Neural crest cell (in vitro differentiated cells): ENCODE data around the gene ARF4. TPM values are rescaled to one million over a fixed set of nuclear protein-coding genes. Genes with fewer than 3 reads are reported as not detected.

ENCODE experiments used
- DNase-seq: peaks from one replicate; pipeline ENCODE4 v3.0.0; 2021; ENCODE audit warnings: low read depth, mixed read lengths, low spot score
- H3K27ac Mint-ChIP-seq: one replicate; pipeline ENCODE4 v1.8.0; 2021; ENCODE audit warnings: mild to moderate bottlenecking, mixed read lengths; ENCODE audit not compliant: unreplicated experiment
- H3K27me3 Mint-ChIP-seq: 2 replicates; pipeline ENCODE4 v1.8.0; 2021; ENCODE audit warnings: low read depth, mild to moderate bottlenecking, mixed read lengths
- H3K36me3 Mint-ChIP-seq: 2 replicates; pipeline ENCODE4 v1.8.0; 2021; ENCODE audit warnings: low read depth, mild to moderate bottlenecking, mixed read lengths
- H3K4me1 Mint-ChIP-seq: 2 replicates; pipeline ENCODE4 v1.8.0; 2021; ENCODE audit warnings: mixed read lengths
- H3K4me3 Mint-ChIP-seq: one replicate; pipeline ENCODE4 v1.8.0; 2021; ENCODE audit warnings: mild to moderate bottlenecking, mixed read lengths
- H3K9me3 Mint-ChIP-seq: 2 replicates; pipeline ENCODE4 v1.8.0; 2021; ENCODE audit warnings: mixed read lengths
- total RNA-seq: library from RNA; stranded (reverse); gene quantifications from 2 replicates; pipeline ENCODE4 v1.2.1, GENCODE V29; 2021
- TF ChIP-seq, protein P1 (sequence below): fragments of 200-600 bp; sonication (generic); conservative IDR thresholded peaks from 2 replicates; pipeline ENCODE4 v1.5.0; 2021; ENCODE audit warnings: antibody characterized with exemption, mild to moderate bottlenecking

Gene ARF4
- total RNA-seq, 1 donor from 2014 or later: 113 TPM

DNA sequence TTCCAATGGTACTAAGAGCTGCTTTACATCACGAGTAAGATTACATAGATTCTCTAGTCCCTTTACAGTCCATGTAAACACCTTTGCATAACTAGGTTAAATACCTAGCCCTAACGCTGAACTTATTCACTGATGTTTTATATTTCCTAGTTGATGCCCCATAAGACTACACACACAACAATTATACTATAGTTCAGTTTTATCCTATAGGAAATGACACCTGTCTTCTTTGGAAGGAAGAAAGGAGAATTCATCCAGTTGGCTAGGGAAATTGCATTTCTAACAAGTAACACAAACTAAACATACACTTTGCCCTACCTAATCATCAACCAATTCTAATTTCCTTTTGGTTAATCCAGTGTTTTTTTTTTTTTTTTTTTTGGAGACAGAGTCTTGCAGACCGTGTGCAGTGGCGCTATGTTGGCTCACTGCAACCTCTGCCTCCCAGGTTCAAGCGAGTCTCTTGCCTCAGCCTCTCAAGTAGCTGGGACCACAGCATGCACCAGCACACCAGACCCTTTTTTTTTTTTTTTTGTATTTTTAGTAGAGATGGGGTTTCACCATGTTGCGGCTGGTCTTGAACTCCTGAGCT lies 27.2 kb downstream of the ARF4 start:
- Mint-ChIP-seq H3K4me3 (no peak overlapping the region), H3K9me3 (no peaks in the 10 kb centered on the region), H3K4me1 (no peaks in the 10 kb centered on the region), H3K27ac (no peak overlapping the region), H3K27me3 (no peaks in the 10 kb centered on the region), H3K36me3 (peaks cover 9% of the 10 kb centered on the region)
- TF ChIP-seq, protein P1, sequence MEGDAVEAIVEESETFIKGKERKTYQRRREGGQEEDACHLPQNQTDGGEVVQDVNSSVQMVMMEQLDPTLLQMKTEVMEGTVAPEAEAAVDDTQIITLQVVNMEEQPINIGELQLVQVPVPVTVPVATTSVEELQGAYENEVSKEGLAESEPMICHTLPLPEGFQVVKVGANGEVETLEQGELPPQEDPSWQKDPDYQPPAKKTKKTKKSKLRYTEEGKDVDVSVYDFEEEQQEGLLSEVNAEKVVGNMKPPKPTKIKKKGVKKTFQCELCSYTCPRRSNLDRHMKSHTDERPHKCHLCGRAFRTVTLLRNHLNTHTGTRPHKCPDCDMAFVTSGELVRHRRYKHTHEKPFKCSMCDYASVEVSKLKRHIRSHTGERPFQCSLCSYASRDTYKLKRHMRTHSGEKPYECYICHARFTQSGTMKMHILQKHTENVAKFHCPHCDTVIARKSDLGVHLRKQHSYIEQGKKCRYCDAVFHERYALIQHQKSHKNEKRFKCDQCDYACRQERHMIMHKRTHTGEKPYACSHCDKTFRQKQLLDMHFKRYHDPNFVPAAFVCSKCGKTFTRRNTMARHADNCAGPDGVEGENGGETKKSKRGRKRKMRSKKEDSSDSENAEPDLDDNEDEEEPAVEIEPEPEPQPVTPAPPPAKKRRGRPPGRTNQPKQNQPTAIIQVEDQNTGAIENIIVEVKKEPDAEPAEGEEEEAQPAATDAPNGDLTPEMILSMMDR: no peak
- DNase-seq: no peak

DNA sequence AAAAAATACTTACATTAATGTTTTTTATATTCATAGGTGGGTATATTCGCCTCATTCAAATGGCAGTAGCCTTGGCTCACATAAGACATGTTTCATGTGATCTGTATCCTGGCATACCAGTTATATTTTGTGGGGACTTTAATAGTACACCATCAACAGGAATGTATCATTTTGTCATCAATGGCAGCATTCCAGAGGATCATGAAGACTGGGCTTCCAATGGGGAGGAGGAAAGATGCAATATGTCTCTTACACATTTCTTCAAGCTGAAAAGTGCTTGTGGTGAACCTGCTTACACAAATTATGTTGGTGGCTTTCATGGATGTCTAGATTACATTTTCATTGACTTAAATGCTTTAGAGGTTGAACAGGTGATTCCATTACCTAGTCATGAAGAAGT lies 37.6 kb downstream of the ARF4 start:
- H3K36me3 Mint-ChIP-seq: peaks cover 8% of the 10 kb centered on the region
- no peak for DNase-seq
- H3K9me3 Mint-ChIP-seq: no peaks in the 10 kb centered on the region
- peak overlapping the region; percentile 25 for H3K4me3 Mint-ChIP-seq
- no peaks in the 10 kb centered on the region for H3K27me3 Mint-ChIP-seq
- TF ChIP-seq, protein P1: no peak
- peaks cover 34% of the 10 kb centered on the region for H3K4me1 Mint-ChIP-seq
- H3K27ac Mint-ChIP-seq: no peak overlapping the region

DNA sequence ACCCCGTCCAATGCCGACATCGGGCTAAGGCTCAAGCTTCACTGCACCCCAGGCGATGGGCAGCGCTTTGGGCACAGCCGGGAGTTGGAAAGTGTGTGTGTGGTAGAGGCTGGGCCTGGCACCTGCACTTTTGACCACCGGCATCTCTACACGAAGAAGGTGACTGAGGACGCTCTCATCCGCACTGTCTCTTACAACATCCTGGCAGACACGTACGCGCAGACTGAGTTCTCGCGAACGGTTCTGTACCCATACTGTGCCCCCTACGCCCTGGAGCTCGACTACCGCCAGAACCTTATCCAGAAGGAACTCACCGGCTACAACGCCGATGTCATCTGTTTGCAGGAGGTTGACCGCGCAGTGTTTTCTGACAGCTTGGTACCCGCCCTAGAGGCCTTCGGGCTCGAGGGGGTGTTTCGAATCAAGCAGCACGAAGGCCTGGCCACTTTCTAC lies 40.0 kb downstream of the ARF4 start:
- H3K27ac Mint-ChIP-seq: peak overlapping the region; percentile 27
- TF ChIP-seq, protein P1: no peak
- H3K9me3 Mint-ChIP-seq: no peaks in the 10 kb centered on the region
- H3K27me3 Mint-ChIP-seq: no peaks in the 10 kb centered on the region
- peaks cover 34% of the 10 kb centered on the region for H3K4me1 Mint-ChIP-seq
- peak overlapping the region; percentile 85 for H3K4me3 Mint-ChIP-seq
- H3K36me3 Mint-ChIP-seq: peaks cover 6% of the 10 kb centered on the region
- DNase-seq: no peak

DNA sequence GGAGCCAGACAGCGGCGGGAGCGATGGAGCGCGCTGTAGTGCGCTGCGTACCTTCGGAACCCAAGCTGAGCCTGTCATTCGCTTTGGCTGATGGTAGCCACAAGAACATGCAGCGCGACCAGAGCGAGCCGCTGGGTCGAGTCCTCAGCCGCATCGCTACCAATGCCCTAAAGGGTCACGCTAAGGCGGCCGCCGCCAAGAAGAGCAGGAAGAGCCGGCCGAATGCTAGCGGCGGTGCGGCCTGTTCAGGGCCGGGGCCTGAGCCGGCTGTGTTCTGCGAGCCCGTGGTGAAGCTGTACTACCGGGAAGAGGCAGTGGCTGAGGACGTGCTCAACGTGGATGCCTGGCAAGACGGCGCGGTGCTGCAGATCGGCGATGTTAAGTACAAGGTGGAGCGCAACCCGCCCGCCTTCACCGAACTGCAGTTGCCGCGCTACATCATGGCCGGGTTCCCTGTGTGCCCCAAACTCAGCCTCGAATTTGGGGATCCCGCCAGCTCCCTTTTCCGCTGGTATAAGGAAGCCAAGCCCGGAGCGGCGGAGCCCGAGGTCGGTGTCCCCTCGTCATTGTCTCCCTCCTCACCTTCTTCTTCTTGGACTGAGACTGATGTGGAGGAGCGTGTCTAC lies 40.6 kb downstream of the ARF4 start:
- peak overlapping the region; percentile 85 for H3K4me3 Mint-ChIP-seq
- peaks cover 6% of the 10 kb centered on the region for H3K36me3 Mint-ChIP-seq
- DNase-seq: no peak
- H3K27me3 Mint-ChIP-seq: no peaks in the 10 kb centered on the region
- H3K27ac Mint-ChIP-seq: peak overlapping the region; percentile 27
- TF ChIP-seq, protein P1: no peak
- H3K9me3 Mint-ChIP-seq: no peaks in the 10 kb centered on the region
- peaks cover 34% of the 10 kb centered on the region for H3K4me1 Mint-ChIP-seq

DNA sequence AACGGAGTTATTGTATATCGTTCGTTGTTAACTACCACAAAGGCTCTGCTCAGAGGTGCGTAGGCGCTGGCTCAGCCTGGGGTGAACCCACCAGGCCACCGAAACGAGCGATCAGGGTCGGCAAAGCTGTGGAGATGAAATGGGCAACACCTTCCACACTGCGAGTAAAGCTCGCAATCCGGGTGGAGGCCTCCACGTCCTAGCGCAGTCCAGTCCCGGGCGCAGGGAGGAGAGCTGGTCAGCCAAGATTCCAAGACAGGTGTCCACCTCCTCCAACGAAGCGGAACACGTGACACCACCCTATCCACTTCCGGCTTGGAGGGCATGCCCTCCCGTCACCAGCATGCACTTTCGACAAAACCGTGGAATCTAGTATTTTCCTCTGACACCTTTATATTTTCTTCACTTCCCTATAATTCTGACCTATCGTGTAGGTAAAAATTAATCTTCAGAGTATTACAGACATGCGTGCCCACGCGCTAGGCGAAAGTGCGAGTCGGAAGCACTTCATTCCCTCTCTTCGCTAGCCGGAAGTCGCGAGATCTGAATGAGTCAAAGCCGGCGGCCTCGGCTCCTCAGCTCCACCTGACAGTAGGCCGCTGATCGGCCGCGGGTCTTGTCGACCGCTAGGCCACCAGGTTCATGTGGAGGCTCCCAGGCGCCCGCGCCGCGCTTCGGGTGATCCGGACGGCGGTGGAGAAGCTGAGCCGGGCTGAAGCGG lies 41.2 kb downstream of the ARF4 start, which contains the start of gene PDE12:
Gene PDE12 (plus strand): TSS at position 537 of the 721 bp plus-strand sequence. CDS start 106 bp downstream, at position 643.
- H3K4me3 Mint-ChIP-seq: peak within 1 kb of the TSS; percentile 85
- peak within 1 kb of the TSS; percentile 100 for H3K27ac Mint-ChIP-seq
- TF ChIP-seq, protein P1: no peak
- DNase-seq: peak; percentile 67
- no peaks in the 10 kb centered on the region for H3K27me3 Mint-ChIP-seq
- peaks cover 4% of the 10 kb centered on the region for H3K36me3 Mint-ChIP-seq
- H3K4me1 Mint-ChIP-seq: peaks cover 34% of the 10 kb centered on the region
- no peaks in the 10 kb centered on the region for H3K9me3 Mint-ChIP-seq
